NCI-H1930 (cell line): ENCODE measurements around the gene RTP3.
"Not testable (repeated sequence)": the region's sequence is repeated elsewhere in the genome, so short reads cannot be mapped to it uniquely, and the experiment has no call there.

Experiments used
- DNase-seq, 2 experiments: peaks; one replicate each; lab custom pipeline; 2025; lab: John Stamatoyannopoulos, UW

RTP3 gene

GRCh38 chr3:46519952-46520351 lies 22.2 kb downstream of the RTP3 start:
- no peak for DNase-seq

- DNase-seq, result no peak
Observed at GRCh38 chr3:46520531-46520930, 22.8 kb downstream of the RTP3 start.

- DNase-seq, result no peak
Observed at GRCh38 chr3:46521096-46521495, 23.3 kb downstream of the RTP3 start.

- DNase-seq, result not testable (repeated sequence)
Observed at GRCh38 chr3:46522201-46522600, 24.4 kb downstream of the RTP3 start.

- DNase-seq, result no peak
Observed at GRCh38 chr3:46523556-46523955, 25.8 kb downstream of the RTP3 start.

- no peak for DNase-seq
Observed at GRCh38 chr3:46524008-46524407, 26.2 kb downstream of the RTP3 start.

GRCh38 chr3:46524832-46525231 lies 27.1 kb downstream of the RTP3 start:
- DNase-seq, result no peak

- no peak for DNase-seq
Observed at GRCh38 chr3:46527239-46527638, 29.5 kb downstream of the RTP3 start.

GRCh38 chr3:46533091-46533490 lies 35.3 kb downstream of the RTP3 start:
- DNase-seq, result no peak

- DNase-seq, result no peak
Observed at GRCh38 chr3:46535746-46536145, 38.0 kb downstream of the RTP3 start.

GRCh38 chr3:46536758-46537157 lies 39.0 kb downstream of the RTP3 start:
- no peak for DNase-seq

GRCh38 chr3:46537316-46537715 lies 39.5 kb downstream of the RTP3 start:
- no peak for DNase-seq

GRCh38 chr3:46537779-46538178 lies 40.0 kb downstream of the RTP3 start:
- no peak for DNase-seq

- not testable (repeated sequence) for DNase-seq
Observed at GRCh38 chr3:46538425-46538802, 40.6 kb downstream of the RTP3 start.

GRCh38 chr3:46538803-46539442 lies 41.1 kb downstream of the RTP3 start:
- DNase-seq, result no peak

GRCh38 chr3:46539443-46540005 lies 41.7 kb downstream of the RTP3 start:
- DNase-seq, result no peak

- no peak for DNase-seq
Observed at GRCh38 chr3:46540550-46540949, 42.8 kb downstream of the RTP3 start.

GRCh38 chr3:46541835-46542234 lies 44.1 kb downstream of the RTP3 start:
- DNase-seq, result no peak

- no peak for DNase-seq
Observed at GRCh38 chr3:46542344-46542743, 44.6 kb downstream of the RTP3 start.

- no peak for DNase-seq
Observed at GRCh38 chr3:46542801-46543201, 45.0 kb downstream of the RTP3 start.

GRCh38 chr3:46544771-46545503 lies 47.2 kb downstream of the RTP3 start:
- no peak for DNase-seq

GRCh38 chr3:46545818-46546630 lies 48.2 kb downstream of the RTP3 start:
- no peak for DNase-seq
